Mesenchymal stem cell (in vitro differentiated cells and primary cell): ENCODE data around the gene MGME1.

ENCODE experiments used
- DNase-seq: peaks from one replicate; pipeline ENCODE4 v3.0.0-alpha.2; 2013
- H2AFZ ChIP-seq: one replicate; pipeline ENCODE4 v1.6.1; 2013; ENCODE audit warnings: low read depth, mild to moderate bottlenecking, control low read depth, inconsistent platforms, low read length, moderate library complexity
- H2AK5ac ChIP-seq: 2 replicates; pipeline ENCODE4 v1.6.1; 2013; ENCODE audit warnings: low read length, moderate library complexity, mild to moderate bottlenecking, inconsistent platforms; ENCODE audit not compliant: severe bottlenecking
- H2BK120ac ChIP-seq: one replicate; pipeline ENCODE4 v1.6.1; 2013; ENCODE audit warnings: low read depth, mild to moderate bottlenecking, inconsistent platforms, low read length, moderate library complexity
- H2BK12ac ChIP-seq, 2 experiments: one replicate each; pipeline ENCODE4 v1.6.1; 2013; ENCODE audit warnings: inconsistent platforms in 2 of 2, low read length in 2 of 2, mild to moderate bottlenecking in 2 of 2, moderate library complexity in 2 of 2, control low read depth in 1 of 2
- H2BK15ac ChIP-seq: one replicate; pipeline ENCODE4 v1.6.1; 2013; ENCODE audit warnings: mild to moderate bottlenecking, low read depth, inconsistent platforms; ENCODE audit not compliant: poor library complexity, severe bottlenecking
- H2BK5ac ChIP-seq: 2 replicates; pipeline ENCODE4 v1.6.1; 2013; ENCODE audit warnings: low read depth, mild to moderate bottlenecking, low read length, control low read depth, inconsistent platforms; ENCODE audit not compliant: poor library complexity, severe bottlenecking
- H3K14ac ChIP-seq, 2 experiments: one replicate each; pipeline ENCODE4 v1.6.1; 2013; ENCODE audit warnings: inconsistent platforms in 2 of 2, low read length in 2 of 2, control low read depth in 1 of 2, mild to moderate bottlenecking in 1 of 2, moderate library complexity in 1 of 2
- H3K18ac ChIP-seq, 2 experiments: one replicate each; pipeline ENCODE4 v1.6.1; 2013; ENCODE audit warnings: inconsistent platforms in 2 of 2, low read length in 2 of 2, control low read depth in 1 of 2, low read depth in 1 of 2, mild to moderate bottlenecking in 1 of 2
- H3K23ac ChIP-seq, 2 experiments: one replicate each; pipeline ENCODE4 v1.6.1; 2013; ENCODE audit warnings: inconsistent platforms in 2 of 2, low read length in 2 of 2, mild to moderate bottlenecking in 2 of 2, moderate library complexity in 2 of 2, control low read depth in 1 of 2
- H3K27ac ChIP-seq: 2 replicates; pipeline ENCODE4 v1.5.1; 2013; ENCODE audit warnings: mild to moderate bottlenecking, moderate library complexity, low read length, control low read depth, inconsistent platforms; ENCODE audit not compliant: poor library complexity, severe bottlenecking
- H3K27me3 ChIP-seq, 2 experiments: 2 replicates each; pipeline versions ENCODE4 v1.6.1 to v1.7.0; 2013; ENCODE audit warnings: low read length in 2 of 2, mild to moderate bottlenecking in 2 of 2, moderate library complexity in 2 of 2, control low read depth in 1 of 2, inconsistent platforms in 1 of 2; ENCODE audit not compliant: control insufficient read depth in 1 of 2, insufficient read depth in 1 of 2
- H3K36me3 ChIP-seq, 2 experiments: 2 replicates each; pipeline versions ENCODE4 v1.6.1 to v1.7.0; 2013; ENCODE audit warnings: low read length in 2 of 2, control low read depth in 1 of 2, inconsistent platforms in 1 of 2, low read depth in 1 of 2, mild to moderate bottlenecking in 1 of 2; ENCODE audit not compliant: insufficient read depth in 2 of 2, control insufficient read depth in 1 of 2
- H3K4ac ChIP-seq, 2 experiments: one replicate each; pipeline ENCODE4 v1.6.1; 2013; ENCODE audit warnings: inconsistent platforms in 2 of 2, low read length in 2 of 2, mild to moderate bottlenecking in 2 of 2, moderate library complexity in 2 of 2, control low read depth in 1 of 2, low read depth in 1 of 2
- H3K4me1 ChIP-seq: 2 replicates; pipeline ENCODE4 v1.6.1; 2013; ENCODE audit warnings: low read depth, low read length, control low read depth; ENCODE audit not compliant: control insufficient read depth, insufficient read depth
- H3K4me2 ChIP-seq: 2 replicates; pipeline ENCODE4 v1.6.1; 2013; ENCODE audit warnings: low read length, mild to moderate bottlenecking, inconsistent platforms; ENCODE audit not compliant: poor library complexity, severe bottlenecking
- H3K4me3 ChIP-seq, 2 experiments: 2 replicates each; pipeline versions ENCODE4 v1.5.1 to v1.7.0; 2013; ENCODE audit warnings: low read length in 2 of 2, mild to moderate bottlenecking in 2 of 2, control low read depth in 1 of 2, low read depth in 1 of 2; ENCODE audit not compliant: insufficient read depth in 1 of 2
- H3K79me1 ChIP-seq: replicated peaks from 2 replicates; pipeline ENCODE4 v1.6.1; 2013; ENCODE audit warnings: mild to moderate bottlenecking, control low read depth, low read length, inconsistent platforms; ENCODE audit not compliant: poor library complexity, severe bottlenecking
- H3K9ac ChIP-seq: 2 replicates; pipeline ENCODE4 v1.7.0; 2013; ENCODE audit warnings: mild to moderate bottlenecking, low read length, moderate library complexity
- H3K9me3 ChIP-seq: 2 replicates; pipeline ENCODE4 v1.7.0; 2013; ENCODE audit warnings: mild to moderate bottlenecking, low read length; ENCODE audit not compliant: control insufficient read depth
- H4K8ac ChIP-seq: one replicate; pipeline ENCODE4 v1.6.1; 2013; ENCODE audit warnings: inconsistent platforms, mild to moderate bottlenecking, low read length, moderate library complexity
- H4K91ac ChIP-seq: one replicate; pipeline ENCODE4 v1.6.1; 2013; ENCODE audit warnings: mild to moderate bottlenecking, low read length, inconsistent platforms
- WGBS: methylation state at CpG from one replicate; pipeline ENCODE4 v1.1.7; 2013; ENCODE audit warnings: mixed read lengths; 5-methylcytosine and 5-hydroxymethylcytosine counted together

Gene MGME1

GRCh38 chr20:18031888-18032509 lies 63.2 kb downstream of the MGME1 start:
- no peak overlapping the region for H4K91ac ChIP-seq
- H3K18ac ChIP-seq = no peak overlapping the region
- H2BK12ac ChIP-seq = no peak overlapping the region
- no peaks in the 10 kb centered on the region for H3K4me1 ChIP-seq
- H3K9ac ChIP-seq = no peak overlapping the region
- H3K36me3 ChIP-seq = no peaks in the 10 kb centered on the region
- no peak overlapping the region for H2BK15ac ChIP-seq
- H3K4ac ChIP-seq = no peak overlapping the region
- no peak overlapping the region for H2BK120ac ChIP-seq
- no peak overlapping the region for H3K27ac ChIP-seq
- H3K14ac ChIP-seq = no peak overlapping the region
- DNase-seq = no peak
- peaks cover 8 to 28% of the 10 kb centered on the region in 2 experiments for H3K27me3 ChIP-seq
- WGBS = 77% methylated on average over 6 of the region's 7 CpGs
- H2AK5ac ChIP-seq = no peak overlapping the region
- H3K4me3 ChIP-seq = no peak overlapping the region
- H3K23ac ChIP-seq = no peak overlapping the region
- no peak overlapping the region for H3K4me2 ChIP-seq
- no peak overlapping the region for H4K8ac ChIP-seq
- H2BK5ac ChIP-seq = no peak overlapping the region
- H3K79me1 ChIP-seq = no peaks in the 10 kb centered on the region
- no peaks in the 10 kb centered on the region for H3K9me3 ChIP-seq
- no peak overlapping the region for H2AFZ ChIP-seq

- Histone ChIP-seq H2BK5ac (no peak overlapping the region), H3K18ac (no peak overlapping the region), H2BK15ac (no peak overlapping the region), H3K14ac (no peak overlapping the region), H4K91ac (no peak overlapping the region), H3K79me1 (no peaks in the 10 kb centered on the region), H2BK12ac (no peak overlapping the region), H3K4ac (peak overlapping the region in 1 of 2 experiments; percentile 13), H3K9me3 (no peaks in the 10 kb centered on the region), H3K23ac (no peak overlapping the region), H3K4me3 (no peak overlapping the region), H3K27ac (no peak overlapping the region), H2AK5ac (no peak overlapping the region), H3K36me3 (no peaks in the 10 kb centered on the region), H4K8ac (no peak overlapping the region), H3K27me3 (peaks cover 8 to 40% of the 10 kb centered on the region in 2 experiments), H3K4me2 (no peak overlapping the region), H3K9ac (no peak overlapping the region), H3K4me1 (no peaks in the 10 kb centered on the region), H2BK120ac (no peak overlapping the region), H2AFZ (no peak overlapping the region)
- no peak for DNase-seq
- 70% methylated on average over 15 of the region's 17 CpGs for WGBS
Measured at GRCh38 chr20:18032977-18033892, 64.4 kb downstream of the MGME1 start.

GRCh38 chr20:18034039-18034438 lies 65.2 kb downstream of the MGME1 start:
- no peak overlapping the region for H4K91ac ChIP-seq
- H3K27ac ChIP-seq = no peak overlapping the region
- no peak overlapping the region for H3K14ac ChIP-seq
- H3K4me1 ChIP-seq = no peaks in the 10 kb centered on the region
- no peak overlapping the region for H4K8ac ChIP-seq
- peak overlapping the region; percentile 6 for H3K4me2 ChIP-seq
- 45% methylated on average over 5 of the region's 5 CpGs for whole genome bisulfite sequencing
- H3K23ac ChIP-seq = no peak overlapping the region
- H2BK120ac ChIP-seq = no peak overlapping the region
- H2AFZ ChIP-seq = no peak overlapping the region
- H3K27me3 ChIP-seq = peaks cover 15 to 48% of the 10 kb centered on the region in 2 experiments
- DNase-seq = no peak
- no peaks in the 10 kb centered on the region for H3K36me3 ChIP-seq
- H3K4ac ChIP-seq = no peak overlapping the region
- H2BK15ac ChIP-seq = no peak overlapping the region
- no peak overlapping the region for H3K18ac ChIP-seq
- H2BK5ac ChIP-seq = no peak overlapping the region
- no peak overlapping the region for H2BK12ac ChIP-seq
- no peaks in the 10 kb centered on the region for H3K79me1 ChIP-seq
- H2AK5ac ChIP-seq = no peak overlapping the region
- H3K9me3 ChIP-seq = no peaks in the 10 kb centered on the region
- no peak overlapping the region for H3K4me3 ChIP-seq
- H3K9ac ChIP-seq = no peak overlapping the region

GRCh38 chr20:18039063-18039462 lies 70.2 kb downstream of the MGME1 start:
- no peak for DNase-seq
- no peak overlapping the region for H3K23ac ChIP-seq
- no peaks in the 10 kb centered on the region for H3K36me3 ChIP-seq
- no peak overlapping the region for H4K91ac ChIP-seq
- no peak overlapping the region for H2BK120ac ChIP-seq
- no peak overlapping the region for H3K18ac ChIP-seq
- no peak overlapping the region for H2AFZ ChIP-seq
- peaks cover 13% of the 10 kb centered on the region for H3K9me3 ChIP-seq
- H3K14ac ChIP-seq = no peak overlapping the region
- H4K8ac ChIP-seq = no peak overlapping the region
- H3K9ac ChIP-seq = no peak overlapping the region
- peaks cover 36 to 73% of the 10 kb centered on the region in 2 experiments for H3K27me3 ChIP-seq
- H2AK5ac ChIP-seq = no peak overlapping the region
- H2BK12ac ChIP-seq = no peak overlapping the region
- H3K79me1 ChIP-seq = no peaks in the 10 kb centered on the region
- H2BK5ac ChIP-seq = no peak overlapping the region
- H3K4ac ChIP-seq = no peak overlapping the region
- H3K4me1 ChIP-seq = no peaks in the 10 kb centered on the region
- WGBS = 83% methylated on average over 2 of the region's 5 CpGs
- H3K4me3 ChIP-seq = no peak overlapping the region
- no peak overlapping the region for H3K4me2 ChIP-seq
- H2BK15ac ChIP-seq = no peak overlapping the region
- no peak overlapping the region for H3K27ac ChIP-seq
